Epithelial cell of prostate (primary cell): ENCODE data around the gene UBALD1.
A peak's percentile ranks its signal among the peaks of the same experiment; 100 is the strongest.

ENCODE experiments used
- DNase-seq: peaks from one replicate; pipeline ENCODE4 v3.0.0-alpha.2; 2011; ENCODE audit warnings: low read depth, low spot score
- H3K27ac ChIP-seq: fragments of 450-650 bp; 2 replicates; pipeline ENCODE4 v1.5.1; 2017; ENCODE audit warnings: mild to moderate bottlenecking

The UBALD1 gene

DNA sequence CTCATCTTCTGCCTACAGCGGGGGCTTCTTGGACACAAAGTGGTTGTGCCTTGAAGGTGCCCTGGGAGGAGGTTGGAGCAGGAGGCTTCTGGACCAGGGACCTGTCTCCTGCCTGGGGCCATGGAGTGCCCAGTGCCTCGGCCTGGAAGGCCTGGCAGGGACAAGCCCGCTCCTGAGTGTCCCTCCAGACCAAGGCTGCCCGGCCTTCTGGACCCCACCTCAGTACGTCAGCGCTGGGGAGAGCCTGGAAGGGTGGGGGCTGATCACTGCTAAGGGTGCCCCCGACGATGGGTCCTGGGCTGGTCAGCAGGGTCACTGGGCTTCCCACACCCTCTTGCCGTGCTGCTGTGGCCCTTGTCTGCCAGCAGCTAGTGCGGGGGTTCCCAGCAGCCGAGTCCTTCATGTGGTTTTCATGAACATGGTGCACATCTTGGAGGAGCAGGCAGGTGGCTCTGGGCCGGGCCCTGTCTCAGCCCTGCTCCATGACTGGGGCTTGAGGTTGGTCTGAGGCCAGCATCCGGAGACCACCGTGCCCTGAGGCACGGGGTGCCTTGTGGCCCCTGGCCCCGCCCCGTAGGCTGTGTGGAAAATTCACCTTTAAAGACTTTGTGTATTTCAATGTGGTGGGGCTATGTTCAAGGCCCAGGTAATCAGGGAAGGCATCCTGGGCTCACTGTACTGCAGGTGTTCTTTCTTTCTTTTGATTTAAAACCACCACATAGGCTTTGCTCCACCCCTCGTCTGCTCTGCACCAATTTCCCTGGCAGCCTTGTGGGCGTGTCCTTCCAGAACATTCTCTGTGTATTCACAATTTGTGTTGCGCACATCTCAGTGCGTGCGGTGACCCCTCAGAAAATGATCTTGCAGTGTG is 32.3 kb upstream of the UBALD1 start:
- no peak for DNase-seq
- no peak overlapping the region for H3K27ac ChIP-seq

DNA sequence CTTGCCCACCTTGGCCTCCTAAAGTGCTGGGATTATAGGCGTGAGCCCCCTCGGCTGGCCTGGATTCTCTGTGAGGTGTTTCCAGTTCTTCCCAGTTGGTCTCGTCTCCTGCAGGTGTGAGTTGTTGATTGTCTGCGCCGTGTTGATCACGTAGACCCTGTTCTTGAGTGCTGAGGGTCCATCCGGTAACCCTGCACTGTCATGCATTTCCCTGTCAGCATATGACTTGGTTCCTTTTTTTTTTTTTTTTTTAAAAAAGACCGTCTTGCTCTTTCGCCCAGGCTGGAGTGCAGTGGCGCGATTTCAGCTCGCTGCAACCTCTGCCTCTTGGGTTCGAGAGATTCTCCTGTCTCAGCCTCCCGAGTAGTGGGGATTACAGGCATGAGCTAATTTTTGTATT is 27.2 kb upstream of the UBALD1 start:
- H3K27ac ChIP-seq, result no peak overlapping the region
- no peak for DNase-seq

DNA sequence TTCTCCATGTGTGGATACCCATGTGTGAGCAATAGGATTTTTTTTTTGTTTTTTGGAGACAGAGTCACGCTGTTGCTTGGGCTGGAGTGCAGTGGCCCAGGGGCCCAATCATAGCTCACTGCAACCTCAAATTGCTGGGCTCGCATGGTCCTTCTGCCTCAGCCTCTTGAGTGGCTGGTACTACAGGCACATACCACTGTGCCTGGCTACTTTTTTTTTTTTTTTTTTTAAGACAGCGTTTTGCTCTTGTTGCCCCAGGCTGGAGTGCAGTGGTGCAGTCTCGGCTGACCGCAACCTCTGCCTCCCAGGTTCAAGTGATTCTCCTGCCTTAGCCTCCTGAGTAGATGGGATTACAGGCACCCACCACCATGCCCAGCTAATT is 26.6 kb upstream of the UBALD1 start:
- H3K27ac ChIP-seq, result no peak overlapping the region
- no peak for DNase-seq

DNA sequence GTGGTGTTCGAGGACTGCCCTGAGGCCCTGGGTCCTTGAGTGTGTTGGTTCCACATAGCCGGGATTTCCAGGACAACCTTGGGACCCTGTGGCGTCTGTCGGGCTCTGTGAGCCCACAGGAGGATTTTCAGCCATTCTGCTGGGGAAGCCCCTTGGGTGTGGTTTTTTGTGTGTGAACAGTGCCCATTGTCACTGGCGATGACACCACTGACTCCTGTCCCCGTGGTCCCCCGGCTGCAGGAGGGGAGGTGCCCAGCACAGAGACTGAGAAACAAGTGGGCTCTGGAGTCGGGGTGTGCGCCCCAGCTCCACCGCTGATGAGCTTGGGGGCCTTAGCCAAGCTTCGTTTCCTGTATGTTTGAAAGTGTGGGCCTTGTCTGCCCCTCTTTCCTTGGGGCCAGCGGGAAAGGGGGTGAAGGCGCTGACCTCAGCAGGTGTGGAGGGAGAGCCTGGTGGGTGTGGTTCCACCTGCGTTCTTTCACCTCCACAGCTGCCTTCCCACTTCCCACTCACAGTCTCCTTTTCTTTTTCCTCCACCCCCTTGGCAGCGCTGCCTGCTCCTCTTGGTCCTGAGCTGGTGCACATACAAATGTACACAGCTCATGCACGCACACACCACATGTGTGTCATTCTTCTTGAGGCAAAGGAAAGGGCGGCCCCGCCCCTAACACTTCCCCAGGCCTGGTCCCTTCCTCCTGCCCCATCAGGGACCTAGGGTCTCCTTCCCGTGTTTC is 26.1 kb upstream of the UBALD1 start:
- DNase-seq, result no peak
- no peak overlapping the region for H3K27ac ChIP-seq

DNA sequence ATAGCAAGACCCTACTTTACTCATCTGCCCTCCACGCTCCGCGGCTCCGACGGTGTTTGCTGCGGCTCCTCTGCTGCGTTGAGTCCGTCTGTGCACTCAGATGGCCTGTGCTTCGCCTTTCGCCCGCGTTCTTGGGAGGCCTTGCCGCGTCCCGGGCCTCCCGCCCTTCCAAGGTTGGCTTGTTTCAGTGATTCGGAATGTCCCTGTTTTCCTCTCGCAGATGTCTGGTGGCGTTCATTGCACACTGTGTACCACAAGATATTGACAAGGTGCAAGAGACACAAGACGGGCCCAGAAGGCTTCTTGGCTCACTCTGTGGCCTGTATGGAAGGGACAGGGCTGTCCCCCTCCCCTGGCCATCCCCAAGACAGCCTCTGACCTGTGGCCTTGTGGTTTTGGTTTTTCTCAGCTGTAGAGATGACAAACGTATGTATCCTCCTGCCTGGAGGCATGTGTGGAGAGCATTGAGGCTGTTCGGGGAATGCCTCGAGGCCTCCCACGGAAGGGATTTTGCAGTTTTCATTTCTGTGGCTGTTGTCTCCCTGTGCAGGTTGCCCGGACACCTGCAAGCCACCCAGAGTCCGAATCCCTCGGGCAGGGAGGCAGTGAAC is 25.3 kb upstream of the UBALD1 start:
- no peak overlapping the region for H3K27ac ChIP-seq
- DNase-seq, result no peak

DNA sequence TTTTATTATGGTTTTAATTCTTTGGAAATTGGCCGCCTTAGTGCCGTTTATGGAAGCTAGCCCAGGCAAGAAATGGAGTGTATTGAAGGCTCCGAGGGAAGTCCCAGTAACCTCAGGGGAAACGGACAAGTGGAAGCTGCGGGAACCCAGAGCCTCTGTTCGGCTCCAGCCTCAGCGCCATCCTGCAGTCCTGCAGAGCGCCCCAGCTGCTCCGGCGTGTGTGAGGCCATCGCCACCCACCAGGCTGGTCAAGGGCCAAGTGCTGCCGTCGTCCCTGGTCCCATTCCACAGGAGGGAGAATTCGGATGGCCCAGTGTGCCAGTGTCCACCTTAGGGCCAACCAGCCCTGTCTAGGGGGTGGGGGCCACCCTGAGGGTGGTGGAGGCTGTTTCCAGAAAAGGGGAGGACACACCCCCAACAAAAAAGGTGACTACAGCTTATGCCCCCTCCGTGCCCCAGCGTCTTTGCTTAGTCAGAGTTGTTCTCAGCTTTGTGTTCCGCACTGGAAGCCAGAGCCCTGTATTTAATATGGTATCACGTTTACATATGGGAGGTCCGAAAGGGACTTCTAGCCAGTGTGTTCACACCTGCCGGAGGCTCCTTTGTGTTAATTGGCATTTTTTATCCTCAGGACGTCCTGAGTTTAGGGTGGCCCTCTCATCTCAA is 22.9 kb upstream of the UBALD1 start:
- no peak for DNase-seq
- no peak overlapping the region for H3K27ac ChIP-seq

- no peak overlapping the region for H3K27ac ChIP-seq
- DNase-seq, result no peak
Observed at GRCh38 chr16:4636196-4636595, 21.5 kb upstream of the UBALD1 start.

- DNase-seq, result no peak
- no peak overlapping the region for H3K27ac ChIP-seq
Observed at GRCh38 chr16:4634768-4635167, 20.1 kb upstream of the UBALD1 start.

GRCh38 chr16:4633910-4634635 is 19.4 kb upstream of the UBALD1 start:
- H3K27ac ChIP-seq, result no peak overlapping the region
- DNase-seq, result no peak

DNA sequence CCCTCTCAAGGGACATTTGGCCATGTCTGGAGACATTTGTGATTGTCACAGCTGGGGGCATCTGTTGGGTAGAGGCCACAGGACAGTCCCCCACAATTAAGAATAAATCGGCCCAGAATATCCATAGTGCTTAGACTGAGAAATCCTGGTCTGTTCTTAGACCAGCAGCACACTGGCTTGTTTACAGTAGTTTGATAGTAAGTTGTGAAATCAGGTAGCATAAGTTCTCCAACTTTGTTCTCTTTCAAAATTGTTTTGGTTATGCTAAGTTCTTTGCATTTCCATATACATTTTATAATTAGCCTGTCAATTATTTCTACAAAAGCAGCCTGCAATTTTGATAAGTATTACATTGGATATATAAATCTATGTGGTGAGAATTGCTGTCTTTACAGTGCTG is 16.8 kb upstream of the UBALD1 start:
- no peak for DNase-seq
- no peak overlapping the region for H3K27ac ChIP-seq

GRCh38 chr16:4628283-4628682 is 13.6 kb upstream of the UBALD1 start:
- no peak for DNase-seq
- H3K27ac ChIP-seq, result no peak overlapping the region

GRCh38 chr16:4626396-4626795 is 11.7 kb upstream of the UBALD1 start:
- H3K27ac ChIP-seq, result peak overlapping the region; percentile 66
- DNase-seq, result no peak

- DNase-seq, result no peak
- H3K27ac ChIP-seq, result peak overlapping the region; percentile 66
Observed at GRCh38 chr16:4625560-4626159, 11.0 kb upstream of the UBALD1 start.

DNA sequence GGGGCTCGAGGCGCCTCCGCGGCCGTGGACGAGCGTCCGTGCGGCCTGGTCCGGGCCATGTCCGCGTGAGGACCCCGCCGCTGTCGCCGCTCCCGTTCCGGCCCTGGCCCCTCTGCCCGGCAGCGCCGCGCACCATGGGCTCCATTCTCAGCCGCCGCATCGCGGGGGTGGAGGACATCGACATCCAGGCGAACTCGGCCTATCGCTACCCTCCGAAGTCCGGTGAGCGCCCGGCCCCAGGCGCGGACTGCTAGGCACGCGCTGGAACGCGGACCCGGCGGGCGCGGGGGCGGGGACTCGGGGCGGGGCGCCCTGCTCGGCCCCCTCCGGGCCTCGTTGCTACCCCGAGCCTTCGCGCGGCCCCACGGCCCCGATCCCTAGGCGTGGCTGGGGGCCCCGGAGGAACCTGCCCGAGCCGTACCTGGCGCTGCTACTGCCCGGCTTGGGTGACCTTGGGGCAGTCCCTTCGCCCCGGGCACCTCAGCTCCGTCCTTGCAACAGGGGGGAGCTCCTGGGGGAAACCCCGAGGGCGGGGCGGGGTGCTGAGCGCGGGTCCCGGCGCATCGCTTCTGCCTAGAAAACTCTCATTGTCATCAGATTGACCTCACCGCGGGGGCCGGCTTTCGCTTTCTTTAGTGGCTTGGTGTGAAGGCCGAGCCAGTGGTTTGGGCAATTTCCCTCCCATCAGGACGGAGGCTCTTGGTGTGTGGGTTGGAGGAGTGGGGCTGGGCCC is 10.3 kb upstream of the UBALD1 start:
- peak overlapping the region; percentile 66 for H3K27ac ChIP-seq
- no peak for DNase-seq

DNA sequence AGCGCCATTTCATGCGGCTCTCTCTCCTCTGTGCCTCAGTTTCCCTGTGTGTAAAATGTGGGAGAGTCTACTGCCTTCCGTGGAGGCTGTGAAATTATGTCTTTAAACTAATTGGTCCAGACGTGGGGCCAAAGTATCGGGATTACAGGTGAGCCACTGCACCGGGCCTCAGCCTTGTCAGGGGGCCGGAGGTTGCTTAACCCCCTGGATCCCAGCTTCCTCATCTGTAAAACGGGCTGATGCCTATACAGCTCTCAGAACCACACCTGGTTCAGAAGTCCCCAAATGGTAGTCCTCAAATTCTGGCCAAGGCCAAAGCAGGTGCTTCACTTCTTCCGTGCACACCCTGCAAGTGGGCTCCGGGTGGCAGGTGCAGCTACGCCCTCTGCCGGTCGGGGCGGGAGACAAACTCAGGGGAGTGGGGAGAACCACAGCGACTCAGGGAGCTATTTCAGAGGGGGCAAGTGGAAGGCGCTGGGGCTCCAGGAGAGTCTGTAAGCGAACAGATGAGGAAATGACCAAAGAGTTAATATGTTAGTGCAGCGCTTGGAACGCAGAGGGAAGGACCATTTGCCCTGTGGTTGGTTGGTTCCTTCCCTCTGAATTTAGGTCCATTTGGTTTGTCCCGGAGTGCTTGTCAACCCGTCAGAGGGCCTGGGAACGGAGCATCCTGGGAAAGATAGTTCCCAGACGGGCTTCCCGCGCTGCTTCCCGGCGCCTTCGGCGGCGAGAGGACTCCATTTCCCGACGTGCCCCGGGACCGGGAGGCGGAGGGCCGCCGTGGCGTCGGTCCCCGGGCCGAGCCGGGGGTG is 9.5 kb upstream of the UBALD1 start, which contains the start of gene MGRN1:
Gene MGRN1, plus strand, starts transcription at position 812 of the 812 bp plus-strand sequence. CDS start 135 bp downstream, outside the sequence.
- H3K27ac ChIP-seq, result peak within 1 kb of the TSS; percentile 66
- peak; percentile 86 for DNase-seq

DNA sequence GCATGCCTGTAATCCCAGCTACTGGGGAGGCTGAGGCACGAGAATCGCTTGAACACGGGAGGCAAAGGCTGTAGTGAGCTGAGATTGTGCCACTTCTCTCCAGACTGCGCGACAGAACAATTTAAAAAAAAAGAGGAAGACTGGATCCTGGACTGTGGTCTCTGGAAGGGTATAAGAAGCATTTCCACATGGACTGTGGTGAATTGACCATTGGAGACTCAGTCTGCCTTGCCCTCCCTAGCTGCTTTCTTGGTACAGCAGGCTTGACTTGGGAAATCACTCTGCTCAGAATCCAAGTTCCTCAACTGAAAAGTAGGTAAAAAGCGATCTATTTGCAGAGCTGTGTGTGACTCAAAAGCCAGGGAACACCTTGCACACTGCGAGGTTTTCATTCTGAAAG is 8.9 kb upstream of the UBALD1 start:
- no peak overlapping the region for H3K27ac ChIP-seq

GRCh38 chr16:4618645-4619418 is 4.1 kb upstream of the UBALD1 start:
- H3K27ac ChIP-seq, result peak overlapping the region; percentile 54
- DNase-seq, result no peak

More for the DNA sequence above, 8.9 kb upstream of the UBALD1 start:
- DNase-seq, result no peak
